HG03060 (cell line): ENCODE results near the gene SPECC1L.
A peak's percentile ranks its signal among the peaks of the same experiment; 100 is the strongest.

Source experiments
- ATAC-seq: cut with Tn5 transposase; IDR thresholded peaks from one replicate; pipeline ENCODE4 v1.9.1; 2021; ENCODE audit warnings: low read depth, moderate number of reproducible peaks; ENCODE audit not compliant: unreplicated experiment

SPECC1L gene

GRCh38 chr22:24392218-24392931, 121.7 kb downstream of the SPECC1L start:
- no peak for ATAC-seq

DNA sequence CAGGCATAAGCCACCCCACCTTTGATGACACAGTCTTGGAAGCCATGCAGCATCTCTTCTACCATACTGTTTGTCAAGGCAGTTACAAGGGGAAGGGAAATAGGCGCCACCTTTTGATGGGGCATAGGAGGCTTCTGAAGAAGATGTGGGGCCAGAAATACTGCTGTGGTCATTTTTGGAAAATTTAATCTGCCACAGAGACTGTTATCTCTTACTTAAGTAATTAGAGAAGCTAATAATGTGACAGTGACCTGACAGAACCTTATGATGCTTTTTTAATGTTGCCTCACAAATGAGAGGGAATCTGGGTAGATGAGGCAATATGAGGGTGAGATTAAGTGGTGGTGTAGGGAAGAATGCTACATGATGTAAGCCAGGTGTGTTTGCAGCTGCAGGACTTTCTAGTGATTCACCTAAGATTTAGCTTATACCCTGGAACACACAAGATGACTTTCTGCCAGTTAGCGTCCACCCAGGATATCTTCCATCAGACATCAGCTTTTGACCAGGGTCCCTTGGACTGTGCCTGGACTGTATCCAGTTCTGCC, 122.5 kb downstream of the SPECC1L start:
- no peak for ATAC-seq

DNA sequence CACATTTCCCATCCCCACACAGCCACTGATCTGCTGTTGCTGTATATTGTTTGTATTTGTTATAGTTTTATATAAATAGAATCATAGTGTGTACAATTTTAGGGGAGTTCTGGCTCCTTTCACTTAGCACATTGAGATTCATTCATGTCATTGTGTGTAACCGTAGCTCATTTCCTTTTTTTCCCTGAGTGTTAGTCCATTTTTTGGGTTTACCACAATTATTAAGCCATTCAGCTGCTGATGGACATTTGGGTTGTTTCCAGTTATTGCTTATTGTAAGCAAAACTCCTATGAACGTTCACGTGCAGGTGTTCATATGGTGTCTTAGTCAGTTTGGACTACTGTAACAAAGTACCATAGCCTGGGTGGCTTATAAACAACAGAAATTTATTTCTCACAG, 123.2 kb downstream of the SPECC1L start:
- no peak for ATAC-seq

DNA sequence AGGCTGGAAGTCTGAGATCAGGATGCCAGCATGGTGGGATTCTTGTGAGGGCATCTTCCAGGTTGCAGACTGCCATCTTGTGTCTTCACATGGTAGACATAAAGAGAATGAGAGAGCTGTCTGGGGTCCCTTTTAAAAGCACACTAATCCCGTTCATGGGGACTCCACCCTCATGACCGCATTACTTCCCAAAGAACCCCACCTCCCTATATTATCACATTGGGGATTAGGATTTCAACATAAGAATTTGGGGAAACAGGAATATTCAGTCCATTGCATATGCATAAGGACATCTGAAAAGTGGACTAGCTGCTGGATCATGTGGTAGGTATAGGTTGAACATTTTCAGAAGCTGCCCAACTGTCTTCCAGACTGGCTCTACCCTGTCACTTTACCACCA, 123.6 kb downstream of the SPECC1L start:
- no peak for ATAC-seq

DNA sequence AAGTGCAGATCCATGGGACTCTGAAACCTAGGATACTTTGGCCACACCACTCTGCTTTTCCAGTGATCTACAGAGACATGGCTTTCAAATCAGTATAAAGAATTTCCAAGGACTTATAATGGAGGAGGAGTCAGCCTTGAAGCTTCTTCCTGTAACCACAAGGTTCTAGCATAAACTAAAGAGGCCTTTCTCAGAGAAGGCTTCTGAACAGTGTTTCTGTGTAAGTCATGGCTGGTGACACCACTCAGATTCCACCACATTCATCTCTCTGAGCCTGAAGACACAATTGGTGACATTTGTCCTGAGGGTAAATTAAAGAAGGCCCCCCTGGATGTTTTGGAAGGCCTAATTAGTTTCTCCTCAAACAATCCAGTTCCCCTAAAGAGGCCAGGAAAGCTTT, 127.8 kb downstream of the SPECC1L start:
- no peak for ATAC-seq

GRCh38 chr22:24400034-24400725, 129.5 kb downstream of the SPECC1L start:
- ATAC-seq = peak; percentile 5

DNA sequence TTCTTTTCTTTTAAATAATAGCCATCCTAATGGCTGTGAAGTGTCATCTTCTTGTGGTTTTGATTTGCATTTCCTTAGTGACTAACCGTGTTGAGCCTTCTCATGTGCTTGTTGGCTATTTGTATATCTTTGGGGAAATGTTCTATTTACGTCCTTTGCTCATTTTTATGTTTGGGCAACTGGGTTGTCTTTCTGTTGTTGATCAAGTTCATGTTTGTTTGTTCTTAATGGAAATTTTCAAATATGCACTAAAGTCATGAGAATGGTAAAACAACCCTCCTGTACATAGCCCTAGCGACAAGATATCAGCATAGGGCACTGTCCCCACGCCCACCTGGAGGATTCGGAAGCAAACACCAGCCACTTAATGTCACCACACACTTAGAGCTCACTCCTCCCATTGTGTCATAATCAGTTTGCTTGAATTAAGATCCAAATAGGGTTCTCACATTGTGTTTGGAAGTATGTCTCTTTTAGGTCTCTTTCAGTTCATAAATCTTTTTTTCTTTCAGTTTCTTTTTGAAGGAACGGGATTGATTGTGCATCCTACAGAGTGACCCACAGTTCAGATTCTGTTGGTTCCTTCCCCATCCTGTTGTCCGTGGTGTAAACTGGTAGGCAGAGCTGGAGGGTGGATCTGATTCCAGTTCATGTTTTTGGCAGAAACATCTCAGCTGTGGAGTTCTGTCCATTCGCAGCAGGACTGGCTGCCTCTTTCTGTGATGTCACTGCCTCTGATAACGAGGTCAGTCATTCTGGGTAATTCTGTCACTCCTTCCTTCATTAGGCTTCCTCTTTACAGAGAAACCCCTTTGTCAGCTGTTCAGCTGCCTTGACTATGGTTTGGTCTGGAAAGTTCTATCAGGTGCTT, 130.3 kb downstream of the SPECC1L start:
- peak; percentile 50 for ATAC-seq

GRCh38 chr22:24401931-24402367, 131.3 kb downstream of the SPECC1L start:
- ATAC-seq = no peak

- ATAC-seq = no peak
Measured at GRCh38 chr22:24402460-24403192, 132.0 kb downstream of the SPECC1L start.

DNA sequence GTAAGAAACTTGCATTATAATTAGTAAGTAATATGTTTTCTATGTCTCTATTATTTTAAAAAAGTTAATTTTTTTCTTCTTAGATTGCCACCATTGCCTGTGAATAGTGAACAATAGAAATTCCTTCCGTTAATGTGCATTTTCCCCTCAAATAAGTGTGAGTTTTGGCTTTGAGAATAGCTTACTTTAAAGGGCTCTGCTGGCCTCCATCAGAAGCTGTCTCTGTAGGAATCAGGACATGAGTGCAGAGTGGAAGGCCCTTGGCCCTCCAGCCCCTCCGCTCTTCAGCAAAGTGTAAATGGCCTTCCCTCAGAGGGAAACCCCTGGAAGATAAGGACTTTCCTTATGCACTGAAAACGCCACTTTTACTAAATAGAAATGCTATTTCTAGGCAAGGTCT, 132.7 kb downstream of the SPECC1L start:
- ATAC-seq = no peak

GRCh38 chr22:24404561-24405275, 134.1 kb downstream of the SPECC1L start:
- ATAC-seq = no peak

- no peak for ATAC-seq
Measured at GRCh38 chr22:24405631-24406321, 135.1 kb downstream of the SPECC1L start.

DNA sequence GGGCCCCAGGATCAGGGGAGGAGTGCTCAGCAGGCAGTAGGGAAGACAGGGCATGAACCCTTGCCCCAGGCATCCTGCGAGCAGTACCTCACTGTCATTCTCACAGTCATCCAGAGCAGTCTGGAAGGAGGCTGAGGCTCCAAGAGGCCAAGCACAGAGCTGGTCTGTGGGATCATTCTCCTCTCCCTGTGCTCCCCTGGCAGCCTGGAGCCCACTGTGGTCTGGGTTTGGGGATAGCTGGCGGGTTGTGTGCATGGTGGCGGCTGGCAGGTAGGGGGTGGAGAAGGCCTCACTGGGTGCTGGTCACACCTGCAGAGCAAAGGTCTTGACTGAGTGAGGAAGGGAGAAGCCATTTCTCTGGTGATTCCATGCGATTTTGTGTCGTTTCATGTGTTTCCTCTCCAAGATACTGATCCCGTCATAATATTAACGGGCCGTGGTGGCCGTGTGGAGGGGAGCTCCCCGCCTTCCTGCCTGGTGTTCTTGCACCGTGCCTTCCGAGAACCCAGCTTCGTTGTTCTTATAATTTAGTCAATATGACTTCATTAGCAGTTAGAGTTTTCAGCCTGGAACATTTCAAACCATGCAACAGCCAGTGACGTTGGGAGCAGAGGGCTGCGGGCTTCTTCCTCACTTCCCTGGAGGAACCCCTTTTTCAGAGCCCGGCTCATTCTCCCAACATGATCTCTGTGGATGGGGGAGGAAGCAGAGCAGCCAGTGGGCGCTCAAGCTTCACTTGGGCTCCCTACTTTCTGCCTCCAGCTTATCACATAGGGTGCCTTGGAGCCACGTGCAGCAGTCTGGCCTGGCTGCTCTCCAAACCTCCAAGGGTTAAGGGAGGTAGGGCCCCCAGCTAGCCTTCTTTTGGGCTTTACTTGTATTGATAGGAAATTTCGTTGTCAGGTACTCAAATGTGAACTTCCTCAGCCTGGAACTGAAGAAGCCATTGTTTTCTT, 136.0 kb downstream of the SPECC1L start:
- no peak for ATAC-seq

DNA sequence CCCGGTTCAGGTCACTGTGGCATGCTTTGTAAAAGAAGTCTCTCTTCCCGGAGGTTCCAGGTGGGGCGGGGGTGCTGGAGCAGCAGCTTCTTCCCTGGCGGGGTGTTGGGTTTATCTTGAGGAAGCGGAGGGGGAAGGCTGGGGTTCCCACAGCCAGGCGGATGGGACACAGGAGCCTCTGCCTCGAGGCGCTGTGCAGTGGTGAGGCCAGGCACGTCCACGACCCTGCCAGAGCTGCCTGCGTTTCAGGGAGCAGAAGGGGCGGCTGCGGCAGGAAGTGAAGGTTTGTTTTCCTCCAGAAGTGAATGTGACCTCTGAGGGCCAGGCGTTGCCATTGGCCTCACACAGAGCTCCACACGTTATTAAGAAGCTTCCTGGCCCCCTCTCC, 136.6 kb downstream of the SPECC1L start:
- no peak for ATAC-seq

DNA sequence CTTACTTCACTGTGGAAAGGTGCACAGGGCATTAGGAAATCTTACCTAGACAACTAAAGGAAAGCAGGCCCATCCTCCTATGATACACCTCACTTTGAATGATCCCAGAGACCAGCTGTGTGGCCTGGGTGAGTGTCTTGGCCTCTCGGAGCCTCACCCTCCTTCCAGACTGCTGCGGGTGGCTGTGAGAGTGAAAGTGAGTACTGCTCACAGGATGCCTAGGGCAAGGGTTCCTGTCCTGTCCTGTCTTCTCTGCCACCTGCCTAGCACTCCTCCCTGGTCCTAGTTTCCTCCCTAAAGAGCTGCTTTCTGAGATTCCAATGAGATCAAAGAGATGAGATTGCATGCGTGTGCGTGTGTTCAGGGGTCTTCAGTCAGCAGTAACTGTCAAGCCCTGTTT, 137.3 kb downstream of the SPECC1L start:
- ATAC-seq = no peak

- ATAC-seq = no peak
Measured at GRCh38 chr22:24408630-24409029, 138.0 kb downstream of the SPECC1L start.

DNA sequence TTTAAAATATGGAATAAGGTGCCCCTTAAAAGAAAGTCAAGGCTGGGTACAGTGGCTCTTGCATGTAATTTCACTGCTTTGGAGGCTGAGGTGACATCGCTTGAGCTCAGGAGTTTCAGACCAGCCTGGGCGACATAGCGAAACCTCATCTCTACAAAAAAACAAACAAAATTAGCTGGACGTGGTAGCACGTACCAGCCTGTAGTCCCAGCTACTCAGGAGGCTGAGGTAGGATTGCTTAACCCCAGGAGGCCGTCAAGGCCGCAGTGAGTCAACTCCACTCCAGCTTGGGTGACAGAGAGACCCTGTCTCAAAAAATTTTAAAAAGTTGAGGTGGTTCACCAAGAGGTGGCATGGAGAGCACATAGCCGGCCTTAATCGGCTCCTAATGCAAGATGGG, 139.1 kb downstream of the SPECC1L start:
- no peak for ATAC-seq
